IMR-90 (cell line): ENCODE measurements around the gene PTPRN2. TPM values are rescaled to one million over a fixed set of nuclear protein-coding genes. Genes with fewer than 3 reads are reported as not detected.
"Not testable (repeated sequence)": the region's sequence is repeated elsewhere in the genome, so short reads cannot be mapped to it uniquely, and the experiment has no call there.

Source experiments
- ATAC-seq: fragments of 200-7000 bp; cut with Tn5 transposase; 2 replicates; pipeline ENCODE4 v1.9.1; 2020; ENCODE audit warnings: low read depth, mild to moderate bottlenecking, moderate library complexity
- BruUV-seq: library from RNA; stranded (reverse); fragments of 400-500 nt; replicated peaks from 2 replicates; lab custom pipeline; 2021; lab: Mats Ljungman, UMichigan
- CTCF ChIA-PET: fragments of 300-600 bp; formaldehyde crosslinking; extraction: SDS; loops from one replicate; lab custom pipeline; 2021; ENCODE audit warnings: antibody characterized with exemption; lab: Yijun Ruan, JAX
- POLR2A ChIA-PET: fragments of 300-600 bp; sonication (Branson Sonifier 250); formaldehyde crosslinking; loops from one replicate; lab custom pipeline; 2022; ENCODE audit warnings: antibody characterized with exemption; ENCODE audit not compliant: unreplicated experiment; lab: Charles Lee
- DNase-seq: peaks from one replicate; pipeline ENCODE4 v3.0.0; 2013
- H2AFZ ChIP-seq: replicated peaks from 2 replicates; pipeline ENCODE3; 2013; ENCODE audit warnings: low read length, mild to moderate bottlenecking; ENCODE audit not compliant: poor library complexity
- H2AK5ac ChIP-seq: 2 replicates; pipeline ENCODE4 v1.6.1; 2013; ENCODE audit warnings: low read depth, low read length, inconsistent platforms
- H2AK9ac ChIP-seq: replicated peaks from 2 replicates; pipeline ENCODE3; 2013; ENCODE audit warnings: mild to moderate bottlenecking, low read depth, low read length, moderate library complexity; ENCODE audit not compliant: poor library complexity
- H2BK120ac ChIP-seq: 2 replicates; pipeline ENCODE4 v1.6.1; 2013; ENCODE audit warnings: low read depth, low read length, inconsistent platforms
- H2BK15ac ChIP-seq: 3 replicates; pipeline ENCODE4 v1.6.1; 2013; ENCODE audit warnings: low read depth, low read length, inconsistent platforms
- H2BK20ac ChIP-seq: 2 replicates; pipeline ENCODE4 v1.6.1; 2013; ENCODE audit warnings: low read depth, mild to moderate bottlenecking, inconsistent platforms, low read length, moderate library complexity
- H2BK5ac ChIP-seq: 2 replicates; pipeline ENCODE4 v1.6.1; 2013; ENCODE audit warnings: mild to moderate bottlenecking, low read depth, low read length, inconsistent platforms; ENCODE audit not compliant: poor library complexity, severe bottlenecking
- H3K14ac ChIP-seq: replicated peaks from 2 replicates; pipeline ENCODE4 v1.6.1; 2013; ENCODE audit warnings: low read depth, low read length, inconsistent platforms
- H3K18ac ChIP-seq: 2 replicates; pipeline ENCODE4 v1.6.1; 2013; ENCODE audit warnings: low read depth, low read length, control low read depth
- H3K23ac ChIP-seq: 2 replicates; pipeline ENCODE4 v1.6.1; 2013; ENCODE audit warnings: low read depth, low read length, inconsistent platforms
- H3K27ac ChIP-seq: 2 replicates; pipeline ENCODE4 v1.5.1; 2013; ENCODE audit warnings: mild to moderate bottlenecking, control low read depth, low read length; ENCODE audit not compliant: insufficient read depth
- H3K27me3 ChIP-seq: 2 replicates; pipeline ENCODE4 v1.6.1; 2013; ENCODE audit warnings: low read length; ENCODE audit not compliant: control insufficient read depth, insufficient read depth
- H3K36me3 ChIP-seq: 2 replicates; pipeline ENCODE4 v1.6.1; 2013; ENCODE audit warnings: low read length, mixed read lengths; ENCODE audit not compliant: control insufficient read depth, insufficient read depth
- H3K4ac ChIP-seq: 2 replicates; pipeline ENCODE4 v1.6.1; 2013; ENCODE audit warnings: low read depth, low read length, inconsistent platforms
- H3K4me1 ChIP-seq: 2 replicates; pipeline ENCODE4 v1.6.1; 2013; ENCODE audit warnings: low read length, mixed read lengths; ENCODE audit not compliant: control insufficient read depth, insufficient read depth
- H3K4me2 ChIP-seq: 2 replicates; pipeline ENCODE4 v1.6.1; 2013; ENCODE audit warnings: low read depth, mild to moderate bottlenecking, control low read depth, low read length, moderate library complexity
- H3K4me3 ChIP-seq: 2 replicates; pipeline ENCODE4 v1.5.1; 2013; ENCODE audit warnings: low read depth, mild to moderate bottlenecking, control low read depth, low read length, moderate library complexity; ENCODE audit not compliant: insufficient read depth
- H3K56ac ChIP-seq: 2 replicates; pipeline ENCODE4 v1.6.1; 2013; ENCODE audit warnings: low read length, inconsistent platforms; ENCODE audit not compliant: insufficient read depth; ENCODE audit errors: extremely low read depth
- H3K79me1 ChIP-seq, 2 experiments: 2 replicates each; pipeline ENCODE4 v1.6.1; 2013; ENCODE audit warnings: low read length in 2 of 2, inconsistent platforms in 1 of 2, low read depth in 1 of 2
- H3K9ac ChIP-seq: 2 replicates; pipeline ENCODE4 v1.6.1; 2013; ENCODE audit warnings: low read depth, low read length, control low read depth
- H3K9me1 ChIP-seq: 2 replicates; pipeline ENCODE4 v1.6.1; 2013; ENCODE audit warnings: low read length, inconsistent platforms; ENCODE audit not compliant: insufficient read depth
- H3K9me3 ChIP-seq: 2 replicates; pipeline ENCODE4 v1.6.1; 2013; ENCODE audit warnings: low read length; ENCODE audit not compliant: control insufficient read depth, insufficient read depth
- H4K20me1 ChIP-seq: 2 replicates; pipeline ENCODE4 v1.6.1; 2013; ENCODE audit warnings: low read length, inconsistent platforms; ENCODE audit not compliant: insufficient read depth
- H4K5ac ChIP-seq: 2 replicates; pipeline ENCODE4 v1.6.1; 2013; ENCODE audit warnings: mild to moderate bottlenecking, low read depth, low read length, control low read depth
- H4K8ac ChIP-seq, 2 experiments: 2 replicates each; pipeline ENCODE4 v1.6.1; 2013; ENCODE audit warnings: low read depth in 2 of 2, low read length in 2 of 2, control low read depth in 1 of 2, inconsistent platforms in 1 of 2
- H4K91ac ChIP-seq: 2 replicates; pipeline ENCODE4 v1.6.1; 2013; ENCODE audit warnings: low read depth, low read length, inconsistent platforms; ENCODE audit not compliant: insufficient read depth
- WGBS, 2 experiments: methylation state at CpG; one replicate each; pipeline versions ENCODE4 v1.1.5 to v1.1.7; 2013; ENCODE audit warnings: missing lambda C conversion rate in 2 of 2; ENCODE audit not compliant: insufficient read length in 1 of 2; ENCODE audit errors: extremely low coverage in 2 of 2; 5-methylcytosine and 5-hydroxymethylcytosine counted together
- dilution Hi-C: fragments of 300-500 bp; cut with HindIII; formaldehyde crosslinking; loops from one replicate; pipeline ENCODE4 v1.14.3; 2018; ENCODE audit warnings: low sequenced_read_pairs; ENCODE audit not compliant: unreplicated experiment
- in situ Hi-C: fragments of 300-500 bp; cut with MboI; formaldehyde crosslinking; loops from 3 replicates; pipeline ENCODE4 v1.14.3; 2019; ENCODE audit warnings: low sequenced_read_pairs, inconsistent platforms, mixed read lengths
- intact Hi-C: fragments of 100-400 bp; cut with micrococcal nuclease; formaldehyde crosslinking; loops from 2 replicates; pipeline ENCODE4 v1.10.0; 2022
- polyA plus RNA-seq, 3 experiments: library from polyadenylated mRNA; depleted of rRNA; stranded (reverse); fragments of >200 nt; gene quantifications; 2 replicates each; pipeline ENCODE4 v1.2.3, GENCODE V29; 2012; ENCODE audit warnings: low replicate concordance in 1 of 3
- total RNA-seq: library from RNA; depleted of rRNA; stranded (reverse); fragments of >200 nt; gene quantifications from 2 replicates; pipeline ENCODE4 v1.2.3, GENCODE V29; 2012

The PTPRN2 gene
- total and polyA plus RNA-seq, 2 of the 4 experiments (the other 2 are of a cell fraction) = 0.03 TPM; not detected in 1

DNA sequence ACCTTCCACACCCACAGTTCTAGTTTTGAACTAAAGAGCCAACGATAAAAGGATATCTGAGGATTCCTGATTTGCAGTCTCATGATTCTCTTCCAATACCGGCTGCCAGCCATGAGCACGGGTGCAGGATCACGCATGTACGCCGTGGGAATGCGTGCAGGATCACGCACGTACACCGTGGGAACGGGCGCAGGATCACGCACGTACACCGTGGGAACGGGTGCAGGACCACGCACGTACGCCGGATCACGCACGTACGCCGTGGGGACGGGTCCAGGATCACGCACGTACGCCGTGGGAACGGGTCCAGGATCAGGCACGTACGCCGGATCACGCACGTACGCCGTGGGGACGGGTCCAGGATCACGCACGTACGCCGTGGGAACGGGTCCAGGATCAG lies 677.6 kb downstream of the PTPRN2 start:
- H2AK5ac ChIP-seq, H3K56ac ChIP-seq, H4K20me1 ChIP-seq, H2BK15ac ChIP-seq, H2BK20ac ChIP-seq, H2BK120ac ChIP-seq, H3K14ac ChIP-seq, H3K27me3 ChIP-seq, H2AFZ ChIP-seq, H3K4me2 ChIP-seq, H3K9me1 ChIP-seq, H3K18ac ChIP-seq, H3K4me3 ChIP-seq, BruUV-seq, intact Hi-C loops, ATAC-seq, H3K23ac ChIP-seq, H3K36me3 ChIP-seq, in situ Hi-C loops, H4K5ac ChIP-seq, DNase-seq, CTCF ChIA-PET, H2BK5ac ChIP-seq, H2AK9ac ChIP-seq, H3K9ac ChIP-seq, H4K8ac ChIP-seq, POLR2A ChIA-PET, H3K79me1 ChIP-seq, H3K4ac ChIP-seq, dilution Hi-C loops, H3K4me1 ChIP-seq, H3K27ac ChIP-seq, H4K91ac ChIP-seq: not testable (repeated sequence)
- 88% methylated on average over 9 of the region's 43 CpGs; no CpG with 5 or more reads in 1 of the 2 experiments for WGBS, 2 experiments
- H3K9me3 ChIP-seq = peaks cover 34% of the 10 kb centered on the region
